ENCODE data around the gene UTP11.

- TF ChIP-seq CTCF (IDR thresholded peaks at IDR 0.05; ENCODE audit: insufficient read depth, low read length) (no peak), POLR2AphosphoS5 (IDR thresholded peaks at IDR 0.05; ENCODE audit: low read depth) (no peak)
Observed at GRCh38 chr1:38000233-38000528, 12.4 kb upstream of the UTP11 start.

Data from HL-60 (cell line).